Activated T-helper 1 cell treated with anti-CD3 and anti-CD28 coated beads, Interleukin-2, amount 50 U/mL, for 16 hours (primary cell): ENCODE measurements around the gene TACR1.
"Not testable (repeated sequence)": the region's sequence is repeated elsewhere in the genome, so short reads cannot be mapped to it uniquely, and the experiment has no call there.

Experiments used
- DNase-seq, 2 donors: peaks; one replicate each; pipeline ENCODE4 v3.0.0-alpha.2; 2020; ENCODE audit warnings: low read depth in 1 of 2, low spot score in 1 of 2

The TACR1 gene, protein sequence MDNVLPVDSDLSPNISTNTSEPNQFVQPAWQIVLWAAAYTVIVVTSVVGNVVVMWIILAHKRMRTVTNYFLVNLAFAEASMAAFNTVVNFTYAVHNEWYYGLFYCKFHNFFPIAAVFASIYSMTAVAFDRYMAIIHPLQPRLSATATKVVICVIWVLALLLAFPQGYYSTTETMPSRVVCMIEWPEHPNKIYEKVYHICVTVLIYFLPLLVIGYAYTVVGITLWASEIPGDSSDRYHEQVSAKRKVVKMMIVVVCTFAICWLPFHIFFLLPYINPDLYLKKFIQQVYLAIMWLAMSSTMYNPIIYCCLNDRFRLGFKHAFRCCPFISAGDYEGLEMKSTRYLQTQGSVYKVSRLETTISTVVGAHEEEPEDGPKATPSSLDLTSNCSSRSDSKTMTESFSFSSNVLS

GRCh38 chr2:75199428-75200011 lies at the start of gene TACR1:
TACR1 (minus strand) TSS chr2:75199520; CDS start chr2:75198934, 586 bp downstream.
- DNase-seq, result no peak

DNA sequence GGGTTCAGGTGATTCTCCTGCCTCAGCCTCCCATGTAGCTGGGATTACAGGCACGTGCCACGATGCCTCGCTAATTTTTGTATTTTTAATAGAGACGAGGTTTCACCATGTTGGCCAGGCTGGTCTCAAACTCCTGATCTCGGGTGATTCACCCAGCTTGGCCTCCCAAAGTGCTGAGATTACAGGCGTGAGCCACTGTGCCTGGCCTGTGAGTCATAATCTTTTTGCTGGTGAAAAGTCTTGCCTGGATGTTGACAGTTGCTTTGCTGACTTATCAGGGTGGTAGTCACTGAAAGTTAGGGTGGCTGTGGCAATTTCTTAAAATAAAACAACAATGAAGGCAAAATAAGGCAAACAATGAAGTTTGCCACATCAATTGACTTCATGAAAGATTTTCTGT lies 49.3 kb upstream of the TACR1 start:
- DNase-seq, result not testable (repeated sequence)

DNA sequence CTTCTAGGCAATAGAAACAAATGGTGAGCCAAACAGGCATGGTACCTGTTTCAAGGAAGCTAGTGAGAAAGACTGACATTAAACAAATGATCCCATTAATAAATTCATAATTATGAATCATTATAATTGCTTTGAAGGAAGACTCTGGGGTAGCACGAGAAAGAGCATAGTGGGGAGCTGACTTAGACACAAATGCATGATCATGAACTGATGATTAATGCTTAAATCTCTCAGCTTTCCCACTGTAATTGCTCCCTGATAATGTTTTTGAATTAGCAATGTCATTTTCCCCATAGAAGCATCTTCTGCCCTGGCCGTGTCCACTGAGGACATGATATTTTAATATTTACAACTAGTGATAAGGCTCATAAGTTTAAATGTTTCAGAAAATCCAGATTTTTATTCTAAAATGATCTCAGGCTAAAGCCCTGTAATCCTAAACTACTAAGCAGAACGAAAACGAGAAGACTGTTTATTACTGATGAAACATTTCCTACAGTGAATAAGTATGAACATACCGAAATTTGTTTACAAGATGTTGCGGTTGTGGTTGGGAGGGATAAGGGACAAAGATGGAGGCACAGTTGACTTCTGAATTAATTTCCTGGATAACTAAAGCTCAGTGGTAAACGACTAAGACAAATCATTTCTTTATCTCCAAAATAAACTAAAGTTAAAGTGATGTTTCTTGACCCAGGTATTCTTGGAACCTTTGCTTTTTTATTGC lies 47.3 kb upstream of the TACR1 start:
- DNase-seq, result no peak

DNA sequence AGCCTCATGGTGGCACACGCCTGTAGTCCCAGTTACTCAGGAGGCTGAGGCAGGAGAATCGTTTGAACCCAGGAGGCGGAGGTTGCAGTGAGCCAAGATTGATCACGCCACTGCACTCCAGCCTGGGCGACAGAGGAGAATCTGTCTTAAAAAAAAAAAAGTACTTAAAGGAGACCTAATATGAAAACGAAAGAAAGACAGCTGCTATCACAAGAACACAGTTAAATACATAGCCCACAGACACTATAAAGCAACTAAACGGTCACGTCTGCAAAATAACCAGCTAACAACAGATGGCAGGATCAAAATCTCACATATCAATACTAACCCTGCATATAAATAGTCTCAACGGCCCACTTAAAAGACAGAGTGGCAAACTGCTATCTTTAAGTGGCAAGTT lies 43.9 kb upstream of the TACR1 start:
- DNase-seq, result no peak

DNA sequence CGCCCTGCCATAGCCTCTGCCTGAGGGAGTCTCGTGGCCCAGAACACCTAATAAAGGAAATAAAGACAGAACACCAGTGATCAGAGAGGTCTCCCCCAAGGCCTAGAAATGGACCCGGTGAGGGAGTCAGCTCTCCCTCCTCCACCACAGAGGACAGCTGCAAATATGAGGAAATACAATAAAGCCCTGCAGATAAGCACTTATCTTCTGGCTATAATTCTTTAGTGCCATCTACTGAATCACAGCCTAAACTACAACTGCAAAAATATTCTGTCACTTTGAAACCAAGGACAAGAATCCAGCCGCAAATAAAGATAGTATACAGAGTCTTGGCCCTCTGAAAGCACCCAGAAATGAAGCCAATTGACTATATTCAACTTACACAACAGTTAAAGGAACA lies 42.4 kb upstream of the TACR1 start:
- DNase-seq, result no peak

DNA sequence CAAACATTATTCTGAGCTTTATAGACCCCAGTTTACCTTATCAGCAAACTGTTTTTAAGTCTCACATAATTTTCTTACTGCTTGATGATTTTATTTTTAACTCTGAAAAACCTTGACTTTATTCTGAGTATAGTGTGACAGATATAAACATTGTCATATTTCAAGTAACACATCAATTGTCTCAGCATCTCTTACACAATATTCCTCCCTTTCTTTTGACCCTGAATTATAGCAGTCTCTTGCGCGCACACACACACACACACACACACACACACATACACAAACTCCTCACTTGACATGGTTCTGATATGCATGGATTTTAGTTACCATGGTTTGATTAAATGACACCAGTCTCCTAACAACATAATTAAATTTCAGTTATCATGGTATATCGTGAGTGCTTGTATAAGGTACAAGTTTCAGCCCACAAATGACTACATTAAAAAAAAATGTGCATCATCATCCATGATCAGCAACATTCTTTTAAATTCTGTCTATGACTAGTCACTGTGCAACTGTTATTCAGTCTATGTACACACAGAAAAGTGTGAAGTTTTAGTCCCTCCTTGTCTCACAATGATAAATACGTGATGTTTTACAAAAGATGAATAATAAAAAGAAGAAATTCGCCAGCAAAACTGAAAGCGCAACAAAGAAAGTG lies 39.5 kb upstream of the TACR1 start:
- DNase-seq, result no peak

DNA sequence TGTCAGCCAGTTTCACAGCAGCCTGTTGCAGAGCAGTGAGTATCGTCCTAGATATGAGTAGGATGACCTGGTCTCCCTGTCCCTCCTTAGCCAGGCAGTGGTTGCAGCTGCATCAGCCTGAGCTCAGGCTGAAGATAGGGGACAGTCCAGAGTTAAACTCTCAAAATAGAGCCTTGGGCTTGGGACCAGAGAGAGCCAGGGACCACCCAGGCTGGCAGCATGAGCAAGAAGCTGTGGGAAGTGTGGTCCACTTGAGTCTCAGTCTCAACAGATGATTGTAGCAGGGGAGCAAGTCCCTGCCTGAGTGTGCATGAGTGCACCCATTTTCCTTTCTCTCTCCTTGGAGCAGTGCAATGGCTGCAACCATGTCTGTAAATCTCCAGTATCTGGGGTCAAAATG lies 38.0 kb upstream of the TACR1 start:
- DNase-seq, result no peak

- no peak for DNase-seq
These were observed 34.6 kb upstream of the TACR1 start for GRCh38 chr2:75233965-75234364.

GRCh38 chr2:75226617-75227016 lies 27.3 kb upstream of the TACR1 start:
- DNase-seq, result no peak

- DNase-seq, result no peak
These were observed 26.8 kb upstream of the TACR1 start for GRCh38 chr2:75226099-75226498.

GRCh38 chr2:75224636-75225094 lies 25.3 kb upstream of the TACR1 start:
- no peak for DNase-seq

GRCh38 chr2:75222527-75222926 lies 23.2 kb upstream of the TACR1 start:
- DNase-seq, result no peak

DNA sequence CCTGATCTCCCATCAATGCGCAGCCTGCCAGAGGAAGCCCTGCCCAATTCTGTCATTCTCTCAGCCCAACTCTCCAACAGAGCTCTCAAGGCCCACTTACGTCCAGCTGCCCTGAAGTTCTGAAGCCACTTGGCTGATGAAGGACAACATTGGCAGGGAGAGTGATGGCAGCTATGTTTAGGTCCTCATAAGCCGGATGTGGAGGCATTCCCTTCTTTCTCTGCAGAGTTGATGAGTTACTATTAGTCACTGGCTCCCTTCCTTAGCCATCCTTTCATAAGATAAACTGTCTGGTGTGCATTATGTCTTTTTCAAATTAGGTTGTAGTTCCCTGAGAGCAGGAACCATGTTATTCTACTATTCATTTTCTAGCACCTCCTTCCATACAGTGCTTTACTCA lies 22.5 kb upstream of the TACR1 start:
- DNase-seq, result no peak

- not testable (repeated sequence) for DNase-seq
These were observed 19.9 kb upstream of the TACR1 start for GRCh38 chr2:75219213-75219612.

- no peak for DNase-seq
These were observed 12.0 kb upstream of the TACR1 start for GRCh38 chr2:75211266-75211770.

DNA sequence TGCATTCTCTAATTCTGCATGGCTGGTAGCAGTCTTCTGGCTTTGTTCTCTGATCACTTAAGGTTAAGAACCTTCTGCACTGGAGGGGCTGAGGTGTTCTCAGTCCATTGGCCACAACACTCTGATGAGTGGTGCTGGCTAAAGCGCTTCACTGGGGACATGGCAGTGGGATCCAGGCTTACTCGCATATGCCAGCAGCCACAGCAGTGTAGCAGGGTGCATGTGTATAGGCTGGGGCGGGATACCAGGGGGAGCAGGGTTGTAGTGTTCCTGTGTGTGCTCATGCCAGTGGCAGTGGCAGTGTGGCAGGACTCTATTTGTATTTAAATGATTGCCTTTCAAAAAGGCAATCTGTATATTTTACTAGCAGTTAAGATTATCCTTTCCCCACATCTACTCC lies 11.1 kb upstream of the TACR1 start:
- DNase-seq, result no peak

GRCh38 chr2:75208738-75209137 lies 9.4 kb upstream of the TACR1 start:
- DNase-seq, result no peak

DNA sequence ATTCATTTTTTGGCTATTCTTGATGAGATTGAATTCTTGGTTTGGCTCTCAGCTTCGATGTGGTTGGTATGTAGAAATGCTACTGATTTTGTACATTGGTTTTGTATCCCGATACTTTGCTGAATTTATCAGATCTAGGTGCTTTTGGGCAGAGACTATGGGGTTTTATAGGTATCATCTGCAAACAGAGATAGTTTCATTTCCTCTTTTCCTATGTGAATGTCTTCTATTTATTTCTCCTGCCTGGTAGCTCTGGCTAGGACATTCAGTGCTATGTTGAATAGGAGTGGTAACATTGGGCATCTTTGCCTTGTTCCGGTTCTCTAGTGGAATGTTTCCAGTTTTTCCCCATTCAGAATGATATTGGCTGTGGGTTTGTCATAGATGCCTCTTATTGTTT lies 5.5 kb upstream of the TACR1 start:
- DNase-seq, result no peak

- DNase-seq, result no peak
These were observed 3.0 kb upstream of the TACR1 start for GRCh38 chr2:75202359-75202758.

DNA sequence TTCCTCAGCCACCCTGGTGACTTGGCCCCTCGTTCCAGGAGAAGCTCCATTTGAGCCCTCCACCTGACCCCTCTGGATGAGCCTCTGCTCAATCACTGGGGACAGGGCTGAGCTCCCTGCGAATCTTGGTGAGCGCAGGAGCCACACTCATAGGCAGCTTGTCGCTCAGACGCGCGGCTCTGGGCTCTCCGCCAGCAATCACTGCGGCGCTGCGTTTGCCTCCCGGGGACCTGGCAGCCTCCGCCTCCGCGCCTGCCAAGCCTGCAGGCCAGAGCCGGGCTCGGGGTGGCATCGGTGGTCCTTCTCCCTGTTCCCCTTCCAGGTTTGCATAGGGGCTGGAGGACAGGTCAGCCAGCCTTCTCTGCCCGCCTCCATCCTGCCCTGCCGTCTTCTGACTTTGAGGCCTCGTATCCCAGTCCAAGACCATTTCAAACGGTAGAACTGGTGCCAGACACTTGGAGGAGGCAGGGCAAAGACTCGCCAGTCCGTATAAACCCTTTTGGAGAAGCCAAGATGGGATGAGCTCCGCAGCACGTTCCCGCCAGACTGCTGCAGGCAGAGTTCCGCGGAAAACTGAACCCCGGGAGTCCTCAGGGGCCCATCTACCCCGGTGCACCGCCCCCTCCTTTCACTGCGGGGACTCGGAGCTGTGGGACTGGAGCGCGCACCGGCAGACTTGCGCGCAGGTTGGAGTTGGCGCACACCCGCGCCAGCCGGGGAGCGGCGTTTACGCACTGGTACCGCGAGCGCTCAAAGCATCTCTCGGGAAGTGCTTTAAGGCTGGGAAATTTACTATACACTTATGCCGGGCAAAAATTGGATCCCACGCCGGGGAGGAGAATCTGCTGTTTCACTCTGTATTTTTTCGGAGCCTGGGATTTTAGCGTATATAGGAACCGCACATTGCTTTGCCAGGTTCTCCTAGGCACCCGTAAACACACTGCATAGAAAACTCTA lies 1.1 kb upstream of the TACR1 start:
- DNase-seq, result no peak
